ENCODE results near the gene EPB41L4B.

GRCh38 chr9:109248133-109248581, 72.7 kb downstream of the EPB41L4B start:
- no peak for TF ChIP-seq CTCF (conservative IDR thresholded peaks at IDR 0.05 in 1 of 2, IDR thresholded peaks at IDR 0.05 in 1 of 2; ENCODE audit: low read depth in 1 of 2, low read length in 2 of 2)
- no peak for TF ChIP-seq EZH2 (IDR thresholded peaks at IDR 0.05; ENCODE audit: low read length, missing control alignments)
